Osteocyte (in vitro differentiated cells): ENCODE measurements around the gene SERPINE3. TPM values are rescaled to one million over a fixed set of nuclear protein-coding genes. Genes with fewer than 3 reads are reported as not detected.

Experiments
- DNase-seq: peaks from one replicate; pipeline ENCODE4 v3.0.0; 2021; ENCODE audit warnings: mixed read lengths; ENCODE audit not compliant: unreplicated experiment; ENCODE audit errors: extremely low spot score
- H3K27ac Mint-ChIP-seq: one replicate; pipeline ENCODE4 v1.8.0; 2021; ENCODE audit warnings: mild to moderate bottlenecking, mixed read lengths; ENCODE audit not compliant: unreplicated experiment
- H3K27me3 Mint-ChIP-seq: one replicate; pipeline ENCODE4 v1.8.0; 2021; ENCODE audit warnings: mixed read lengths; ENCODE audit not compliant: unreplicated experiment
- H3K36me3 Mint-ChIP-seq: one replicate; pipeline ENCODE4 v1.8.0; 2021; ENCODE audit warnings: mixed read lengths; ENCODE audit not compliant: unreplicated experiment
- H3K4me1 Mint-ChIP-seq: one replicate; pipeline ENCODE4 v1.8.0; 2021; ENCODE audit warnings: mixed read lengths; ENCODE audit not compliant: unreplicated experiment
- H3K4me3 Mint-ChIP-seq: one replicate; pipeline ENCODE4 v1.8.0; 2021; ENCODE audit warnings: mild to moderate bottlenecking, moderate library complexity, mixed read lengths; ENCODE audit not compliant: unreplicated experiment
- H3K9me3 Mint-ChIP-seq: one replicate; pipeline ENCODE4 v1.8.0; 2021; ENCODE audit warnings: mixed read lengths; ENCODE audit not compliant: unreplicated experiment
- total RNA-seq: library from RNA; stranded (reverse); gene quantifications from 2 replicates; pipeline ENCODE4 v1.2.1, GENCODE V29; 2021
- TF ChIP-seq, protein P1 (sequence below): fragments of 200-600 bp; sonication (generic); IDR thresholded peaks from 2 replicates; pipeline ENCODE4 v1.5.0; 2021; ENCODE audit warnings: antibody characterized with exemption, mild to moderate bottlenecking, moderate library complexity

The SERPINE3 gene
- total RNA-seq, 1 donor from 2014 or later = not detected

- H3K27me3 Mint-ChIP-seq = no peaks in the 10 kb centered on the region
- no peak for DNase-seq
- no peak overlapping the region for H3K4me3 Mint-ChIP-seq
- TF ChIP-seq, protein P1, sequence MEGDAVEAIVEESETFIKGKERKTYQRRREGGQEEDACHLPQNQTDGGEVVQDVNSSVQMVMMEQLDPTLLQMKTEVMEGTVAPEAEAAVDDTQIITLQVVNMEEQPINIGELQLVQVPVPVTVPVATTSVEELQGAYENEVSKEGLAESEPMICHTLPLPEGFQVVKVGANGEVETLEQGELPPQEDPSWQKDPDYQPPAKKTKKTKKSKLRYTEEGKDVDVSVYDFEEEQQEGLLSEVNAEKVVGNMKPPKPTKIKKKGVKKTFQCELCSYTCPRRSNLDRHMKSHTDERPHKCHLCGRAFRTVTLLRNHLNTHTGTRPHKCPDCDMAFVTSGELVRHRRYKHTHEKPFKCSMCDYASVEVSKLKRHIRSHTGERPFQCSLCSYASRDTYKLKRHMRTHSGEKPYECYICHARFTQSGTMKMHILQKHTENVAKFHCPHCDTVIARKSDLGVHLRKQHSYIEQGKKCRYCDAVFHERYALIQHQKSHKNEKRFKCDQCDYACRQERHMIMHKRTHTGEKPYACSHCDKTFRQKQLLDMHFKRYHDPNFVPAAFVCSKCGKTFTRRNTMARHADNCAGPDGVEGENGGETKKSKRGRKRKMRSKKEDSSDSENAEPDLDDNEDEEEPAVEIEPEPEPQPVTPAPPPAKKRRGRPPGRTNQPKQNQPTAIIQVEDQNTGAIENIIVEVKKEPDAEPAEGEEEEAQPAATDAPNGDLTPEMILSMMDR = no peak
- no peak overlapping the region for H3K27ac Mint-ChIP-seq
- peaks cover 4% of the 10 kb centered on the region for H3K9me3 Mint-ChIP-seq
- no peaks in the 10 kb centered on the region for H3K4me1 Mint-ChIP-seq
- peaks cover 27% of the 10 kb centered on the region for H3K36me3 Mint-ChIP-seq
Measured at GRCh38 chr13:51357928-51358595, 18.6 kb downstream of the SERPINE3 start.

- Mint-ChIP-seq H3K4me3 (no peak overlapping the region), H3K4me1 (no peaks in the 10 kb centered on the region), H3K27ac (no peak overlapping the region), H3K9me3 (peaks cover 4% of the 10 kb centered on the region), H3K27me3 (no peaks in the 10 kb centered on the region), H3K36me3 (peaks cover 36% of the 10 kb centered on the region)
- TF ChIP-seq, protein P1 = no peak
- no peak for DNase-seq
Measured at GRCh38 chr13:51359352-51359751, 19.9 kb downstream of the SERPINE3 start.

DNA sequence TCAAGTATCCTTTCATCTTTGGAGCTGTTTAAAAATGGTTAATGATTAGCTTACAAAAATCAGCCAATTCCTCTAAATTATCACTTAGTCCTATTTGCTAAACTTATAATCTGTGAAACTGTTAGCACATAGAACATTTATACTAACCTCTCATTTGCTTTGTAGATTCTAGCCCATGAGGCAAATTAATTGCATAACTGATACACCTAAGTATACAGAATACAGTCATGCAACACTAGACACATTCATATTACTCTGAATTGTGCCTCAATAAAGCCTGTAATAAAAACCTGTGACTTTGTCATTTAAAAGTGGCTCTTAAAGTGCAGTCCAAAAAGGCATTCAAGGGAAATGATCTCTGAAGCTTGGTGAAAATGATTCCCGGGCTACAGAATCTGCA lies 21.0 kb downstream of the SERPINE3 start:
- Mint-ChIP-seq H3K4me3 (no peak overlapping the region), H3K27me3 (no peaks in the 10 kb centered on the region), H3K9me3 (peaks cover 4% of the 10 kb centered on the region), H3K4me1 (no peaks in the 10 kb centered on the region), H3K27ac (no peak overlapping the region), H3K36me3 (peaks cover 45% of the 10 kb centered on the region)
- no peak for DNase-seq
- TF ChIP-seq, protein P1 = no peak

GRCh38 chr13:51361106-51361505 lies 21.6 kb downstream of the SERPINE3 start:
- no peak overlapping the region for H3K27ac Mint-ChIP-seq
- DNase-seq = no peak
- TF ChIP-seq, protein P1 = no peak

DNA sequence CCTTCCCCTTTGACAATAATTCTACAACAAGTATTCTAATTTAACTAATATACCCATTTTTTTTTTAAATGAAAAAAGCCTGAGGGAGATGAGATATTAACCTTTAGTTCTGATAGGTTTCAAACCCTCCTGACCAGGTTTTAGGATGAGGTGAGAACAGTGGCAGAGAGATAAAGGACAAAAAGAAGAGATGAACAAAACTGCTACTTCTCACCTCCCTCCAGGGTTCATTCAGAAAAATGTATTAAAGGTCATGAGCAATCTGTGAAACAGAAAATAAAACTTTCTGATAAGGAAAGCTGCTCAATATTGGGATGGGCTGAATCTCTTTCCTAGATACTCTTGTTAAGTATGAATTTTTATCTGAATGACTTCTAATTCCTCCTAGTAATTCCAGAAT lies 24.1 kb downstream of the SERPINE3 start:
- H3K27ac Mint-ChIP-seq = no peak overlapping the region
- DNase-seq = no peak

More at GRCh38 chr13:51361106-51361505, 21.6 kb downstream of the SERPINE3 start:
- Mint-ChIP-seq H3K27me3 (no peaks in the 10 kb centered on the region), H3K4me1 (no peaks in the 10 kb centered on the region), H3K4me3 (no peak overlapping the region), H3K36me3 (peaks cover 46% of the 10 kb centered on the region), H3K9me3 (peaks cover 4% of the 10 kb centered on the region)

More for the DNA sequence above, 24.1 kb downstream of the SERPINE3 start:
- H3K4me1 Mint-ChIP-seq = no peaks in the 10 kb centered on the region
- no peak overlapping the region for H3K4me3 Mint-ChIP-seq
- H3K9me3 Mint-ChIP-seq = no peaks in the 10 kb centered on the region
- H3K27me3 Mint-ChIP-seq = no peaks in the 10 kb centered on the region
- peaks cover 55% of the 10 kb centered on the region for H3K36me3 Mint-ChIP-seq
- TF ChIP-seq, protein P1 = no peak
